RWPE1 (cell line): ENCODE results near the gene ACIN1.

Source experiments
- CTCF ChIA-PET: fragments of 350-600 bp; sonication (Branson Sonifier 250); formaldehyde crosslinking; extraction: SDS; loops from one replicate; lab custom pipeline; 2021; lab: Yijun Ruan, JAX
- POLR2A ChIA-PET: fragments of 400-600 bp; formaldehyde crosslinking; extraction: SDS; loops from one replicate; lab custom pipeline; 2020; ENCODE audit warnings: antibody characterized with exemption; ENCODE audit not compliant: low non-redundant PET; lab: Yijun Ruan, JAX
- DNase-seq: peaks from one replicate; pipeline ENCODE4 v3.0.0; 2012; ENCODE audit warnings: low spot score
- H3K27ac ChIP-seq: fragments of 450-650 bp; 2 replicates; pipeline ENCODE4 v1.5.1; 2017
- CTCF ChIP-seq: fragments of 450-650 bp; conservative IDR thresholded peaks from 2 replicates; pipeline ENCODE4 v1.5.1; 2017; ENCODE audit warnings: low read depth, mild to moderate bottlenecking

Gene ACIN1

DNA sequence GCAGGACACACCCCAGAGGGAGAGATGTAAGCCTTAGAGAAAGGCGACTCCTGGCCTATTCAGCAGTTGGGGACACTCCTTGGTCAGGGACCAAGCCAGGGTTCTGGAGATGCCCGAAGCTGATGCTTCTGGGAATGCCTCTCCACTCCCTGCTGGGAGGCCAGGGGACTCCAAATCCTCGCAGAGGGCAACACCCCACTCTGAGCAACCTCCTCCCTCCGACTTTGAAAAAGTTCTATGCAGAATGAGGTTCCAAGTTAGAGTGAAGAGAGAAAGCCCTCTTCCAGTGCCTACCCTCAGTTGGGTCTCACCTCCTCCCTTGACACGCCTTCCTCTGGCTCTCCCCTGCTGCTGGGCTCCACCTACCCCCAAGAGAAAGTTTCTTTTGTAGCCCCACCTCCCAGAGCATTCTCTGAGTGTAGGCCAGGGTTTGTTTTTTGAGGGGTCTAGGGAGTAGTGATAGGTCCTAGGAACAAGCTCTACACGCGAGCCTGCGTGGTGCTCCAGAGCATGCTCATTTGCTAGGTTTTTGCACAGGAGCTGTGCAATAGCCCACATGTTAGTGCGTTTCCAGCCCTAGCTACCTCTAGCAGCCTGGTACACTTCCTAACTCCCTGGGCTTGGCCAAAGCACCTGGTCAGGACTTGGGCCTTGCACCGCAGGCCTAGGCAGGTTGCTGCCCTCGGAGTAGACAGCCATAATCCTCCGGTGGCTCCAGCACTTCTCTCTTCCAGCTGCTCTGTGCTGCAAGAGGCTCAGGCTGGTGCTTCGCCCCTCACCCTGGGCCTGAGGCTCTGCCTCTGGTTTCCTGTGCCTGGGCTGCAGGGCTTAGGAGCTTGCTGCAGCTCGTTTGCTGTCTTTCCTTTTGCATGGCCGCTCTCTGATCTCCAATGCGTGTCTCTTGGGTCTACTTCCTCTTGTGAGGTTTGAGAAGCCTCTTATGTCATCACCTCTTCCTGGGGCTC is 24.7 kb upstream of the ACIN1 start:
- POLR2A ChIA-PET, result no interaction called here
- no peak for TF ChIP-seq CTCF
- peak overlapping the region; percentile 22 for H3K27ac ChIP-seq
- no peak for DNase-seq
- CTCF ChIA-PET, result interaction anchor here (0.5 to 1.8 kb wide), 5 partner anchors 44 to 67 kb away, joined by 3 to 8 read pairs (median 3); partner anchors contain the start of gene SLC7A8

DNA sequence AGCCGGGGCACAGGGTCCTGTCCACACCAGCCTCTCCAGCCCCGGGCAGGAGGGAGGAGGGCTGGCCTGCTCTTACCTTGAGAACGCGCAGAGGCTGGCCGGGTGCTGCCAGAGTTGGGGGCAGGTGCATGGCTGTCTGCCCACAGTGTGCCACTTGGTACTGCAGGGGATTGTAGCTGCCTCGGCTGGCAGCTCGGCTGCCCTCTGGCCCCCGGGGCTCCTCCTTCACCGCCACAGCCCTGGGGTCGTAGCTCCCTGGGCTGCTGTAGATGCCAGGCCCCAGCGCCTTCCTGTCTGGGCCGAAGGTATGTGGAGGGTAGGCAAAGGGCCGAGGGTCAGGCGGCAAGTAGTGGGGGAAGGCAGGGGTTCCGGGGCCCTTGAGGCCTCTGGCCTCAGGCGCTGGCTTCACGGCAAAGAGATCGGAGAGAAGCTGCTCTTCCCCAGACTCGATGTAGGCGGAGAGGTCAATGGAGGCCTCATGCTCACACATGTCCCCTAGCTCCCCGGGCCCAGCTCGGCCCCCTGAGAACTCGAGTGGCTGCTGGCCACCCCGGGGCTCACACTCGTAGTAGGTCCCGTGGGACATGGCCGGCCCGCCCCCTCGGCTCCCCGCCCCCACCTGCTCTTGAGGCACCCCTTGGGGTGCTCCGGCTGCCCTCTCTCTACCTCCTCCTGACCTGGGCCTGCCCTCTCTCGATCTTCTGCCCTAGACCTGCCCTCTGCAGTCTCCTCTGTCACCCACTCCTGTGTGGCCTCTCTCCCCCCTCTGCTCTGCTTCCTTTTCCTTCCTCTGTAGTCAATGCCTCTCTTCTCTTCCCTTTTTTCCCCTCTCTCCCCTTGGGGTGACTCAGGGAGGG is 23.8 kb upstream of the ACIN1 start, which contains the start of gene CEBPE:
Gene CEBPE (minus strand): TSS at position 750 of the 857 bp plus-strand sequence. CDS start 164 bp downstream, at position 586.
- peak within 1 kb of the TSS; percentile 22 for H3K27ac ChIP-seq
- TF ChIP-seq CTCF, result no peak
- POLR2A ChIA-PET, result no interaction called here
- CTCF ChIA-PET, result interaction anchor here (0.8 to 1.8 kb wide), 2 partner anchors 50 to 68 kb away, joined by 3 to 8 read pairs; no protein-coding TSS in a partner anchor
- no peak for DNase-seq

DNA sequence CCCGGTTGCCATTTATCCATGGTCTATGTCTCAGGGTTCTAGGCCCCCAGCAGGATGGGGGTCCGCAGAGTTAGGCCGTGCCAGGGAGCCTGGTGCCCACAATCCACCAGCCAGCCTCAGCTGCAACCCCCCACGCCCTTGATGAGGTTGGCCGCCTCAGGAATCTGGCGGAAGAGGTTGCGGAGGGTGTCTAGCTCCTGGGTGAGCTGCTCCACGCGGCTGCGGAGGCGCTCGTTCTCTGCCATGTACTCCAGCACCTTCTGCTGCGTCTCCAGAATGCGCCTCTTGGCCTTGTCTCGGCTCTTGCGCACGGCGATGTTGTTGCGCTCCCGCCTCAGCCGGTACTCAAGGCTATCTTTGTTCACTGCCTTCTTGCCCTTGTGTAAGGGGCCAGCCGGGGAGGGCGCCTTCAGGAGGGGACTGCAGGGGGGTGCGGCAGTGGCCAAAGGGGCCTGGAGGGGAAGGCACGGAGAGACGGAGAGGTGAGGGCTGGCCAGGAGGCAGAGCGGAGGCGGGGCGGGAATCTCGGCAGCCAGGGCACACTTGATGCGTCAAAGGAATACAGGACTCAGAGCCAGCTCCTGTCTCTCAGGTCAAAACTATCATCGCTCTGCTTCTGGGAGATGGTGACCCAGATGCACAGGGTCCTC is 22.6 kb upstream of the ACIN1 start:
- DNase-seq, result no peak
- ChIA-PET CTCF (no interaction called here), POLR2A (no interaction called here)
- H3K27ac ChIP-seq, result no peak overlapping the region
- TF ChIP-seq CTCF, result no peak

DNA sequence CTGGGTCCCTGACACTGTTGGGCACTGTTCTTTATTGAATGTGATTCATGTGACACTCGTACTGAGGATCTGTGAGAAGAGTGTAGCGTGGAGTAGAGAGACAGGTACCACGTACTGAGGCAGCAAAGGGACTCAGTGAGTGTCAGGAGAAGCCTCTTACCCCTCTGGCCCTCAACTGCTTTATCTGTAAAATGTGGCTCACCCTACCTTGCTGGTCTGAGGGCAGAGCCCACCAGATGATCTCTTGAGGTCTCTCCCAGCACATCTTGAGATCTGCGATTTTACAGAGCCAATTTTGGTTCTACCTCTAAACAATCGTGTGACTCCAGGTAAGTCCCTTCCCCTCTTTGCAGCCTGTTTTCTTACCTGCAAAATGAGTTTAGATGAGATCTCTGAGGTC is 21.0 kb upstream of the ACIN1 start:
- ChIA-PET POLR2A (no interaction called here), CTCF (interaction anchor here (0.8 to 1.0 kb wide), 2 partner anchors 38 to 71 kb away, joined by 4 read pairs; no protein-coding TSS in a partner anchor)
- peak overlapping the region; percentile 76; the same call in 1 of the 2 replicates for H3K27ac ChIP-seq
- no peak for TF ChIP-seq CTCF
- no peak for DNase-seq

DNA sequence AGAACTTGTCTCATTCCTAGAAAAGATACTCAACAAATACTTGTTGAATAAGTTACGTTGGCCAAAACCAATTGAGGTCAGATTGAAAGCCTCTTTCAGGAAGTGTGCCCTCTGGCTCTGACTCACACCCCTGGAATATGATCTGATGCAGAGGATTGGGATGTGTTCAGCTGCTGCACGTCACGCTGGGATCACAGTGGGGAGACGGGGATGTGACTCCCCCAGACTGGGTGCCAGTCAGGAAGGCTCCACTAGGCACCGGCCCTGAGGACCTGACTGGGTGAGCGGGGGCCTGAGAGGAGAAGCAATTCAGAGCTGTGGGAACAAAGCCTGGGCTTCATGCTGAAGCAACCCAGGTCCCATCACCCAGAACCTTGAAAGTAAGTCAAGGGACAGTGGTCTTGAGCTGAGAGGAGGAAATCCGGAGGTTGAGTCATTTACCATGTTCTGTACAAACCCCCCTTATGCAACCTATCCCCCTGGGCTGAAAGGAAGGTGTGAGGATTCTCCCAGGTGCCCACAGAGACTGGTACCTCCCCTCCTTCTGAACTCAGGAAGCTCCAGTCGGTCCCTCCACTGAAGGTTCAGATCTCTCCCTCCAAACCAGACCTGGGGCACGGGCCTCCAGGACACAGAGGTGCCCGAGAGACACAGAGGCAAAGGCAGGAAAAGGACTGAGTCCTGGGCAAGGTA is 20.2 kb upstream of the ACIN1 start:
- no peak for TF ChIP-seq CTCF
- POLR2A ChIA-PET, result no interaction called here
- H3K27ac ChIP-seq, result peak overlapping the region; percentile 76
- CTCF ChIA-PET, result interaction anchor here (0.6 to 1.0 kb wide), 2 partner anchors 38 to 45 kb away, joined by 4 read pairs; no protein-coding TSS in a partner anchor
- peak; percentile 94 for DNase-seq
